GM18499 (cell line): ENCODE measurements around the gene RPL29.

ENCODE experiments used
- ATAC-seq: cut with Tn5 transposase; IDR thresholded peaks from one replicate; pipeline ENCODE4 v1.9.1; 2021; ENCODE audit warnings: moderate number of reproducible peaks; ENCODE audit not compliant: insufficient read depth, unreplicated experiment

RPL29 gene

DNA sequence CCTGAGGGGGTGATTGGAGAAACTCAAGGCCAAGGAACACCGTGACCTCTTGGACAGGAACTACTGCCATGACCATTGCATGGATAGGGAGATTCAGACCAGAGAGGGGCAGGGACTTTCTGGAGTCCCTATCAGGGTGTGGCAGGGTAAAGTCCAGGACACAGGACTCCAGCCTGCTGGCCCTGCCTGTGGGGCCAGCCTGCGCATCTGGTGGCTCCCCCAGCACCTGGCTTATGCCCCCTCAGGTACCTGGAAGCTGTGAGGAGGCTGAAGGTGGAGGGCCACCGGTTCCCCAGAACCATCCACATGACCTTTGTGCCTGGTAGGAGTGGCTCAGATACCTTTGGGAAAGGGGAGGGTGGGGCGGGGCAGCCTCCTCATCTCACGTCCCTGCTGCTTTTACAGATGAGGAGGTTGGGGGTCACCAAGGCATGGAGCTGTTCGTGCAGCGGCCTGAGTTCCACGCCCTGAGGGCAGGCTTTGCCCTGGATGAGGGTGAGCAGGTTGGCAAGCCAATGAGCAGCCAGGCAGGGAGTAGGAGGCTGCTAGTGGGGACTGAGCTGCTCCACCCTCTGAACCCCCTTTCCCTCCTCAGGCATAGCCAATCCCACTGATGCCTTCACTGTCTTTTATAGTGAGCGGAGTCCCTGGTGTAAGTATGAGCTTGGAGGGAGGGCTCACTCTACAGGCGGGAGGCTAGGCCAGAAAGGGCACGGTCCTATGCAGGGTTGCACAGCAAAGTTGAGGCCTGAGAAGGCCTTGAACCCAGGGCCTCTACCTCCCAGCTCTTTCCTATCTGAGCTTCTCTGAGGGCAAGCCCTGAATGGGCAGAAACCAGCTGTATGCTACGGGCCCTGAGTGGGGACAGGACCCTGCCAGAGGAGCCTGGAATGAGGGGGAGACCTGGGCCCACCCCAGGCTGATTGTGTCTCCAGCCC lies 9.4 kb downstream of the RPL29 start:
- no peak for ATAC-seq

DNA sequence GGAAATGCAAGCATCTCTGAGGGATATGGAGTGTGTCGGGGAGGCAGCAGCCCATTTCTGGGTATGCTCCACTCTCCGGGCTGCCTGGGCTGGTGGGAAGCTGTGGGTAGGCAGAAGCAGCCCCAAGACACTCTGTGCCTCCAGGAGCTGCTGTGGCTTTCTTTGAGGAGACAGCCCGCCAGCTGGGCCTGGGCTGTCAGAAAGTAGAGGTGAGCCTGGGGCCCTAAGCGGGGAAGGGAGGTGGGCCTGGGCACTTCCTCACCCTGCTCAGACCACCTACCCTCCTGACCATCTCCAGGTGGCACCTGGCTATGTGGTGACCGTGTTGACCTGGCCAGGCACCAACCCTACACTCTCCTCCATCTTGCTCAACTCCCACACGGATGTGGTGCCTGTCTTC lies 10.6 kb downstream of the RPL29 start:
- ATAC-seq = no peak

DNA sequence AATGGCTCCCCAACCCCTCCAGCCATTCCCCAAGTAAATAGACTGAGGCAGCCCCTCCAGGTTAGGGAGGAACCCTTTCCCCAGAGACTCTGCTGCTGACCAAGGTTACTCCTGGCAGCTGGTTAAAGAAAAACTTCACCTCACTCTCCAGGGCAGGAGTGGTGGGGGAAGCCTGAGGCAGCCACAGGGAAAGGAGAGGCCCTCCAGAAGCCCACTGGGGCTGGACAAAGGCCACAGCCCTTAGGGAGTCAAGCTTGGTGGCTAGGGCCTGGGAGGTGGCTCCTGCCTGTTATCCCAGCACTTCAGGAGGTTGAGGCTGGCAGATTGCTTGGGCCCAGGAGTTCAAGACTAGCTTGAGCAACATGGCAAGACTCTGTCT lies 11.4 kb downstream of the RPL29 start:
- ATAC-seq = no peak

GRCh38 chr3:51983578-51984268 lies 12.0 kb downstream of the RPL29 start:
- no peak for ATAC-seq

- no peak for ATAC-seq
Observed at GRCh38 chr3:51982838-51983577, 12.7 kb downstream of the RPL29 start, which contains the start of gene ACY1. Gene ACY1 (plus strand): TSS chr3:51983535. CDS start chr3:51984065, 530 bp downstream.

- no peak for ATAC-seq
Observed at GRCh38 chr3:51982352-51982837, 13.3 kb downstream of the RPL29 start.

- ATAC-seq = no peak
Observed at GRCh38 chr3:51980253-51980652, 15.4 kb downstream of the RPL29 start.

GRCh38 chr3:51978143-51978502 lies 17.6 kb downstream of the RPL29 start:
- ATAC-seq = no peak

- no peak for ATAC-seq
Observed at GRCh38 chr3:51977446-51978142, 18.1 kb downstream of the RPL29 start.

DNA sequence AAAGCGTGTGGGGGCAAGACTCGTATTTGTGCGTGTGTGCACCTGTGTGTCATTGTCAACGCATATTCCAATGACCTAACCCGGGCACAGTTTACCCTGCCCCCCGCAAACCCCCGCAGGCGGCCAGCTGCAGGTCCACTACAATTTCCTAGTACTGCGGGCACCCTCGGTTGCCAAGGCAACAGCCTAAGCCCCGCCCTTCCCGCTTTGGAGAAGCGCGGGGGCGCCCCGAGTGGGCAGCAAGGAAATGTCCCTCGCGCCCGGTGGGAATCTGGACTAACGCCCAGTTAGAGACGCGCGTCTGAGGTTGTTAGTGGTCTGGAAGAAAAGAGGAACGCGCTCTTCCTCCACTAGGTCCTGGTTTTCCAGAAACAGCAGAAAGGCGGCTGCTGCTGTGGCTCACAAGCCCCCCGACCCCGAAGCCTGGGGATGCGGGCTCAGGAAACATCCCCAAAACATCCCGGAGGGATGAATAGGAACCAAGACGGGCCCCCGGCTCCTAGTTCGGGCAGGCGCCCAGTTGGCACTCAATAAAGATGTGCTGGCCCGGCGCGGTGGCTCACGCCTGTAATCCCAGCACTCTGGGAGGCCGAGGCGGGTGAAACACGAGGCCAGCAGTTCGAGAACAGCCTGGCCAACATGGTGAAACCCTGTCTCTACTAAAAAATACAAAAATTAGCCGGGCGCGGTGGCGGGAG lies 19.7 kb downstream of the RPL29 start:
- ATAC-seq = no peak

DNA sequence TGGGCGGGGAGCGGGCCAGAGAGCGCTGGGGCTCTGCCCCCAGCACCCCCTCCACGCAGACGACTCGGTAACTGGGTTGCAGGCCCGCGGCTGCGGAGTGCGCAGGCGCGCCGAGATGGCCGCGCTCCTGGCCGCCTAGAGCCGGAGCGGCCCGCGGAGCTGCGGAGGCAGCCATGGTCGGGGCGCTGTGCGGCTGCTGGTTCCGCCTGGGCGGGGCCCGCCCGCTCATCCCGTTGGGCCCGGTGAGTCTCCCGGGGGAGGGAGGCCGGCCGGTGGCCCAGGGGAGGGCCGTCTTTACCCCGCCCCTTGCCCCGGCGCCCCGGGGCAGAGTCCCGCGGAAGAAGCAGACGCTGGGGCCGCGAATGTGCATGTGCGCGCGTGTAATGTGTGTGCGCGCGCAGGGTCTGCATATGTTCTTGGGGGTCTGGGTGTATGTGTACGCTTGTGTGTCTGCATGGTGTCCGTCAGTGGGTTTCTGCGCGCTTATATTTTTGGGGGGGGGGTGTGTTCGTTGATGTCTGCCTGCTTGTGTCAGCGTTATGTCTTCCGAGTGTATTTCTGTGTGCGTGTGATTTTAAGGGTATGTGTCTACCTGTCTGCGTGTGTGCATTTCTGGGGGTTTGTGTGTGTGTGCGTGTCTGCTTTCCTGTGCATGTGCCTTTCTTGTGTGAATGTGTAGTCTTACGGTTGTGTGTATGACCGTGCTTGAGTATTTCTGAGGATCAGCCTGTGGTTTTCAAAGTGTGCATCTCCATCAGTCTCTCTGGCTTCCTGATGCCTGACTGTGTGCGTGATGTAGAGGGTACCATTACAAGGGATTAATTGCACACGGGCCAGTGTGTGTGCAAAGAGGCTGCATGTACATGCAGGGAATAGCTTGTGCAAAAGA lies 20.5 kb downstream of the RPL29 start, which contains the start of gene ABHD14A:
ABHD14A (plus strand) TSS at position 102 of the 889 bp plus-strand sequence; CDS start at position 174, 72 bp downstream.
- no peak for ATAC-seq

DNA sequence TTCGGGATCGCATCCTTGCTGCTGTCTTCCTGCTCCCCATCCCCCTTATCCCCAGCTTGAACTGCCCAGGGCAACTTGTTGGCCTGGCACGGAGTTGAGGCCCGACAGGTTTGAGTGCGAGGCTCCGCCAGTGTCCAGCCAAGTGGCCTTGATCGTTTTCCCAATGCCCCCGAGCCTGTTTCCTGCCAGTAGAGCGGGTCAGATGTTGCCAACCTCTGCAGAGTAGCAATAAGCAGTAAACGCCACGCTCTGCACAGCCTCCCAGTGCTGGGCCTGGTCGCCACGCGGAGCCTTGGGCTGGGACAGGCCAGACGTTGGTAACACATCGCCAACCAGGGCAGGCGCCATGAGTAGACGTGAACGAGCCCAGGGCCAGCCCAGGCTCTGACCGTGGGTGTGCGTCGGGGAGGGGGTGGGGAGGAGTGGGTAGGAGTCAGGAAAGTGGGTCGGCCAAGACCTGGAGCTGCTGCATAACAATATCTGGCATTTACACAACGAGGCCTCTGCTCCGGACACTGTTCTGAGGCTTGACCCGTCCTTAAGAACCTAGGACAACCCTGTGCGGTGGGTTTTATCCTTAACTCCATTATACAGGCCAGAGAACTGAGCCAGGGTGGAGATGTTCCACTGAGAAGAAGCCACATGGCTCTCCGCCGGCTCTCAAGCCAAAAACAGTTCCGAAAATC lies 21.3 kb downstream of the RPL29 start:
- no peak for ATAC-seq

DNA sequence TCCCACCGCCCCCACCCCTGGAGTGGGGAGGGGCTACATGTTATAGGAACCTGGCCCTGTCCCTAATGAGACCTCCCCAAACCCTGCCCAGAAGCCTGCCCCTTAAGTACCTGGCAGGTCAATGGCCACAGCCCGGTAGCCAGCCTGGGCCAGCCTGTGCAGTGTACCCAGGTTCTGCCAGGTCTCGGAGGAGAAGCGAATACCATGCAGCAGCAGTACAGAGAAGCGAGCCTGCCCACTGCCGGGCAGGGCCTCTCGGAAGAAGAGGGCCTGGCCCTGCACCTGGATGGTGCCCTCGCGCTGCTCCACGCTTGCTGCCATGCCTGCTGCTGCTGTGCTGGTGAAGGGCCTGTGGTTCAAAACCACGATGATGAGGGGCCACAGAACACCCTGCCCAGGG lies 24.3 kb downstream of the RPL29 start:
- ATAC-seq = no peak

GRCh38 chr3:51970606-51971300 lies 24.9 kb downstream of the RPL29 start:
- ATAC-seq = no peak

- ATAC-seq = no peak
Observed at GRCh38 chr3:51969841-51970240, 25.9 kb downstream of the RPL29 start.

- ATAC-seq = no peak
Observed at GRCh38 chr3:51968883-51969678, 26.6 kb downstream of the RPL29 start.
